Kidney glomerular epithelial cell (primary cell): Measurements from ENCODE around the gene PTPRG.

ENCODE experiments used
- DNase-seq: peaks from one replicate; lab custom pipeline; 2025; lab: John Stamatoyannopoulos, UW

Gene PTPRG

GRCh38 chr3:61618231-61618630 lies 56.9 kb downstream of the PTPRG start:
- no peak for DNase-seq

- DNase-seq = no peak
These were observed 57.5 kb downstream of the PTPRG start for GRCh38 chr3:61618871-61619270.

GRCh38 chr3:61620073-61620472 lies 58.7 kb downstream of the PTPRG start:
- no peak for DNase-seq

- no peak for DNase-seq
These were observed 62.9 kb downstream of the PTPRG start for GRCh38 chr3:61624300-61624699.

GRCh38 chr3:61625429-61625828 lies 64.1 kb downstream of the PTPRG start:
- no peak for DNase-seq

- DNase-seq = no peak
These were observed 65.1 kb downstream of the PTPRG start for GRCh38 chr3:61626484-61626883.

- DNase-seq = peak; percentile 75
These were observed 66.4 kb downstream of the PTPRG start for GRCh38 chr3:61627768-61628185.

GRCh38 chr3:61628636-61629035 lies 67.3 kb downstream of the PTPRG start:
- no peak for DNase-seq

GRCh38 chr3:61629442-61629841 lies 68.1 kb downstream of the PTPRG start:
- no peak for DNase-seq

- no peak for DNase-seq
These were observed 69.9 kb downstream of the PTPRG start for GRCh38 chr3:61631108-61631769.

GRCh38 chr3:61632568-61633175 lies 71.3 kb downstream of the PTPRG start:
- no peak for DNase-seq

- no peak for DNase-seq
These were observed 73.3 kb downstream of the PTPRG start for GRCh38 chr3:61634678-61635077.

- DNase-seq = no peak
These were observed 76.0 kb downstream of the PTPRG start for GRCh38 chr3:61637088-61638051.

- no peak for DNase-seq
These were observed 77.4 kb downstream of the PTPRG start for GRCh38 chr3:61638741-61639140.

GRCh38 chr3:61639991-61640390 lies 78.6 kb downstream of the PTPRG start:
- no peak for DNase-seq

- DNase-seq = no peak
These were observed 83.8 kb downstream of the PTPRG start for GRCh38 chr3:61645148-61645547.

- DNase-seq = no peak
These were observed 85.0 kb downstream of the PTPRG start for GRCh38 chr3:61646360-61646759.

- no peak for DNase-seq
These were observed 85.6 kb downstream of the PTPRG start for GRCh38 chr3:61646851-61647525.

- no peak for DNase-seq
These were observed 87.1 kb downstream of the PTPRG start for GRCh38 chr3:61648481-61648880.

- DNase-seq = no peak
These were observed 88.2 kb downstream of the PTPRG start for GRCh38 chr3:61649381-61650170.

- DNase-seq = no peak
These were observed 88.9 kb downstream of the PTPRG start for GRCh38 chr3:61650276-61650675.
